GM21717 (cell line): ENCODE data around the gene SLC35A1.

Experiments
- ATAC-seq: cut with Tn5 transposase; IDR thresholded peaks from one replicate; pipeline ENCODE4 v1.9.1; 2021; ENCODE audit warnings: mild to moderate bottlenecking, moderate library complexity; ENCODE audit not compliant: unreplicated experiment

Gene SLC35A1

GRCh38 chr6:87522686-87523085 is 49.9 kb downstream of the SLC35A1 start:
- ATAC-seq, result no peak

- ATAC-seq, result no peak
Observed at GRCh38 chr6:87529221-87529620, 56.4 kb downstream of the SLC35A1 start.

- ATAC-seq, result no peak
Observed at GRCh38 chr6:87534377-87535047, 61.7 kb downstream of the SLC35A1 start.

GRCh38 chr6:87538510-87539260 is 65.9 kb downstream of the SLC35A1 start:
- ATAC-seq, result no peak

GRCh38 chr6:87539554-87539953 is 66.8 kb downstream of the SLC35A1 start:
- no peak for ATAC-seq

GRCh38 chr6:87540539-87540938 is 67.8 kb downstream of the SLC35A1 start:
- ATAC-seq, result no peak

GRCh38 chr6:87541041-87541440 is 68.3 kb downstream of the SLC35A1 start:
- no peak for ATAC-seq

- ATAC-seq, result no peak
Observed at GRCh38 chr6:87541744-87542143, 69.0 kb downstream of the SLC35A1 start.

- no peak for ATAC-seq
Observed at GRCh38 chr6:87543696-87544473, 71.1 kb downstream of the SLC35A1 start.

- no peak for ATAC-seq
Observed at GRCh38 chr6:87544474-87544735, 71.6 kb downstream of the SLC35A1 start.

- ATAC-seq, result no peak
Observed at GRCh38 chr6:87551799-87552198, 79.0 kb downstream of the SLC35A1 start.

- ATAC-seq, result no peak
Observed at GRCh38 chr6:87553159-87553765, 80.5 kb downstream of the SLC35A1 start.

GRCh38 chr6:87555506-87555905 is 82.7 kb downstream of the SLC35A1 start:
- ATAC-seq, result no peak

- no peak for ATAC-seq
Observed at GRCh38 chr6:87558446-87558845, 85.7 kb downstream of the SLC35A1 start.

GRCh38 chr6:87561017-87561416 is 88.2 kb downstream of the SLC35A1 start:
- no peak for ATAC-seq
